Measurements from ENCODE around the gene LRIG1. TPM values are rescaled to one million over a fixed set of nuclear protein-coding genes. Genes with fewer than 3 reads are reported as not detected.
A peak's percentile ranks its signal among the peaks of the same experiment; 100 is the strongest.

Gene LRIG1
- total and polyA plus RNA-seq, 2 of the 8 experiments (the other 6 are each of a cell fraction or from before 2014, with no cell fraction given), result 78.1 to 88.7 TPM

GRCh38 chr3:66400411-66401156, 100.2 kb downstream of the LRIG1 start:
- Histone ChIP-seq H2BK5ac (ENCODE audit: low read depth, low read length) (0 out of 2 replicates have a peak overlapping the region, but pooled peaks have one; percentile 7), H3K14ac (ENCODE audit: insufficient read length) (no peak overlapping the region), H4K91ac (replicated peaks; ENCODE audit: insufficient read length, low read length) (no peak overlapping the region), H3K27ac (ENCODE audit: low read depth, low read length) (no peak overlapping the region), H2BK20ac (ENCODE audit: low read length) (no peak overlapping the region), H3K4me1 (replicated peaks in 1 of 4; ENCODE audit: control insufficient read depth in 3 of 4, insufficient read depth in 4 of 4, low read length in 3 of 4) (peaks cover 0 to 11% (median 5%) of the 10 kb centered on the region in 4 experiments; a peak in 5 of 7 replicates), H3K27me3 (replicated peaks in 1 of 4; ENCODE audit: control insufficient read depth in 3 of 4, extremely low read depth in 1 of 4, insufficient read depth in 3 of 4, low read length in 3 of 4) (no peaks in the 10 kb centered on the region), H3K23ac (ENCODE audit: insufficient read length) (no peak overlapping the region), H3K56ac (replicated peaks; ENCODE audit: insufficient read length, low read depth, low read length) (no peak overlapping the region), H3K4me3 (ENCODE audit: extremely low read depth in 1 of 4, insufficient read depth in 2 of 4, low read depth in 3 of 4, low read length in 4 of 4) (no peak overlapping the region), H2BK120ac (replicated peaks; ENCODE audit: low read depth, low read length) (no peak overlapping the region), H4K8ac (ENCODE audit: extremely low read depth, insufficient read depth, low read length) (no peak overlapping the region), H2BK12ac (ENCODE audit: low read depth, low read length) (no peak overlapping the region), H3K79me1 (ENCODE audit: low read depth, low read length) (peaks cover 2% of the 10 kb centered on the region), H3K18ac (ENCODE audit: extremely low read depth, low read length) (no peak overlapping the region), H2BK15ac (ENCODE audit: low read length) (no peak overlapping the region), H3K23me2 (ENCODE audit: low read depth, low read length) (no peaks in the 10 kb centered on the region), H3K79me2 (ENCODE audit: control insufficient read depth in 1 of 2, insufficient read depth in 2 of 2, low read length in 2 of 2) (peaks cover 0 to 59% of the 10 kb centered on the region in 2 experiments; a peak in 2 of 4 replicates), H2AFZ (ENCODE audit: low read length) (no peak overlapping the region), H2AK5ac (ENCODE audit: low read depth, low read length) (0 out of 2 replicates have a peak overlapping the region, but pooled peaks have one; percentile 48), H3K4me2 (ENCODE audit: insufficient read depth in 1 of 2, low read depth in 2 of 2, low read length in 2 of 2) (no peak overlapping the region), H3K9me3 (ENCODE audit: insufficient read depth in 2 of 2, low read depth in 1 of 2, low read length in 1 of 2) (no peaks in the 10 kb centered on the region), H4K20me1 (replicated peaks in 1 of 2; ENCODE audit: control insufficient read depth in 1 of 2, insufficient read depth in 2 of 2, low read length in 2 of 2) (peaks cover 18 to 21% of the 10 kb centered on the region in 2 experiments), H3K9ac (replicated peaks in 1 of 4; ENCODE audit: extremely low read depth in 1 of 4, low read depth in 3 of 4, low read length in 3 of 4) (no peak overlapping the region), H3K36me3 (ENCODE audit: control insufficient read depth in 2 of 4, insufficient read depth in 4 of 4, low read length in 3 of 4) (peaks cover 41 to 85% (median 65%) of the 10 kb centered on the region in 4 experiments), H3K4ac (replicated peaks; ENCODE audit: insufficient read length, low read depth, low read length) (peak overlapping the region; percentile 17), H4K5ac (ENCODE audit: insufficient read length, low read depth, low read length) (no peak overlapping the region)
- TF ChIP-seq SIX5 (IDR thresholded peaks at IDR 0.05; ENCODE audit: low read depth, low read length), result no peak
- peak in 1 of 2 experiments; percentile 25; a peak in 1 of 4 replicates for TF ChIP-seq RAD21 (IDR thresholded peaks at IDR 0.05 in 1 of 2, conservative IDR thresholded peaks at IDR 0.05 in 1 of 2; ENCODE audit: low read depth in 2 of 2, low read length in 2 of 2)
- no peak for DNase-seq (ENCODE audit: low read depth in 1 of 2, low spot score in 2 of 2)
- no peak for FAIRE-seq
- POLR2A ChIA-PET (ENCODE audit: partially characterized antibody), result no interaction called here
- CTCF ChIA-PET (ENCODE audit: partially characterized antibody), result interaction anchor here (0.8 to 1.2 kb wide), 3 partner anchors 9 to 149 kb away, joined by 3 to 4 read pairs (median 3); no protein-coding TSS in a partner anchor
- WGBS, 2 experiments (ENCODE audit: extremely low coverage in 1 of 2, insufficient coverage in 1 of 2, insufficient read length in 1 of 2, insufficient replicate concordance in 2 of 2, low coverage in 1 of 2, low lambda C conversion rate in 2 of 2, missing lambda C conversion rate in 1 of 2), result 81% methylated on average over 15 of the region's 15 CpGs; no CpG with 5 or more reads in 1 of the 2 experiments
